Stimulated activated memory B cell treated with anti-CD40 and anti-IgM and Interleukin-4, amounts not matched to agents 10 μg/mL and 1 μg/mL and 100 μg/mL, for 72 hours (primary cell): ENCODE data around the gene GBGT1.
"Not testable (repeated sequence)": the region's sequence is repeated elsewhere in the genome, so short reads cannot be mapped to it uniquely, and the experiment has no call there.

Source experiments
- ATAC-seq: fragments of 150-1000 bp; cut with Tn5 transposase; 2 replicates; pipeline ENCODE4 v1.10.0; 2021
- H3K27ac Mint-ChIP-seq: one replicate; pipeline ENCODE4 v1.8.0; 2022; ENCODE audit warnings: mild to moderate bottlenecking, mixed read lengths
- H3K27me3 Mint-ChIP-seq: one replicate; pipeline ENCODE4 v1.8.0; 2022; ENCODE audit warnings: mixed read lengths
- H3K36me3 Mint-ChIP-seq: one replicate; pipeline ENCODE4 v1.8.0; 2022; ENCODE audit warnings: mixed read lengths
- H3K4me1 Mint-ChIP-seq: one replicate; pipeline ENCODE4 v1.8.0; 2022; ENCODE audit warnings: mixed read lengths
- H3K4me3 Mint-ChIP-seq: one replicate; pipeline ENCODE4 v1.8.0; 2022; ENCODE audit warnings: mild to moderate bottlenecking, moderate library complexity, mixed read lengths
- H3K9me3 Mint-ChIP-seq: one replicate; pipeline ENCODE4 v1.8.0; 2022; ENCODE audit warnings: mixed read lengths

GBGT1 gene

DNA sequence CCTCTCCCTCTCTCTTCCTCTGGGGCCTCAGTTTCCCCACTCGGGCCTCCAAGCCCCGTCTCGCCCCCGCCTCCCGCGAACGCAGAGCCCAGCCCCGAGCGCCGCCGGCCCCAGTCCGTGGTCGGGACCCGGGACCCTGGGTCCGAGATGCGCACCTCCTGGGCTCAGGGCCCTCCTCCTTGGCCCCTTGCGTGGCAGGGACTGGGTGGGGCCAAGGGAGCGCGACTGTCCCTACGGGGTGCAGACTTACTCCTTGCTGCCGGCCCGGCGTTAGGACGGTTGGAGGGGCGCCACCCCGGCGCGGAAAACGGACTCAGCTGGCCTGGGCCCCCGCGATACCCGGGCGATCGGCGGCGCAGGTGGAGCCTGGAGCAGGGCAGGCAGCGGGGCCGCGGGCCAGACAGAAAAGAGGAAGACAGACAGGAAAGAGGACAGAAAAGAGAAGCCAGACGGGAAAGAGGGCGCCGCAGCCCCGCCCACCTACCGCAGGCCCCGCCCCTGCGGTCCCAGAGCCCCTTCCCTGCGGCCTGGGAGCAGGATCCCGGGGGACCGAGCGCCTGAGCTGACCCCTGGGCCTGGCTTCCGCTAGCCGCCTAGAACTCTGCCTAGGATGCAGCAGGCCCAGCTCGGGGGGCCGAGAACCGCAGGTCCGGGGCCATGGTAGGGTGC is at the start of gene GBGT1:
Gene GBGT1, minus strand, starts transcription at position 411 of the 669 bp plus-strand sequence. CDS start 1,502 bp downstream, outside the sequence.
- no peaks in the 10 kb centered on the region for H3K9me3 Mint-ChIP-seq
- peak within 1 kb of the TSS; percentile 91 for H3K27ac Mint-ChIP-seq
- peaks cover 14% of the 10 kb centered on the region for H3K36me3 Mint-ChIP-seq
- peak within 1 kb of the TSS; percentile 92 for H3K4me3 Mint-ChIP-seq
- peak; percentile 82 for ATAC-seq
- H3K27me3 Mint-ChIP-seq = peaks cover 22% of the 10 kb centered on the region
- peaks cover 42% of the 10 kb centered on the region for H3K4me1 Mint-ChIP-seq

GRCh38 chr9:133210609-133211008 is 46.9 kb upstream of the GBGT1 start:
- no peak for ATAC-seq
- Mint-ChIP-seq H3K4me3 (no peak overlapping the region), H3K27me3 (peaks cover 73% of the 10 kb centered on the region), H3K36me3 (no peaks in the 10 kb centered on the region), H3K4me1 (no peaks in the 10 kb centered on the region), H3K9me3 (peaks cover 14% of the 10 kb centered on the region), H3K27ac (no peak overlapping the region)

- H3K36me3 Mint-ChIP-seq = no peaks in the 10 kb centered on the region
- H3K4me1 Mint-ChIP-seq = no peaks in the 10 kb centered on the region
- peaks cover 11% of the 10 kb centered on the region for H3K9me3 Mint-ChIP-seq
- H3K27ac Mint-ChIP-seq = no peak overlapping the region
- ATAC-seq = no peak
- H3K4me3 Mint-ChIP-seq = no peak overlapping the region
- peaks cover 74% of the 10 kb centered on the region for H3K27me3 Mint-ChIP-seq
These were observed 46.5 kb upstream of the GBGT1 start for GRCh38 chr9:133210202-133210532.

DNA sequence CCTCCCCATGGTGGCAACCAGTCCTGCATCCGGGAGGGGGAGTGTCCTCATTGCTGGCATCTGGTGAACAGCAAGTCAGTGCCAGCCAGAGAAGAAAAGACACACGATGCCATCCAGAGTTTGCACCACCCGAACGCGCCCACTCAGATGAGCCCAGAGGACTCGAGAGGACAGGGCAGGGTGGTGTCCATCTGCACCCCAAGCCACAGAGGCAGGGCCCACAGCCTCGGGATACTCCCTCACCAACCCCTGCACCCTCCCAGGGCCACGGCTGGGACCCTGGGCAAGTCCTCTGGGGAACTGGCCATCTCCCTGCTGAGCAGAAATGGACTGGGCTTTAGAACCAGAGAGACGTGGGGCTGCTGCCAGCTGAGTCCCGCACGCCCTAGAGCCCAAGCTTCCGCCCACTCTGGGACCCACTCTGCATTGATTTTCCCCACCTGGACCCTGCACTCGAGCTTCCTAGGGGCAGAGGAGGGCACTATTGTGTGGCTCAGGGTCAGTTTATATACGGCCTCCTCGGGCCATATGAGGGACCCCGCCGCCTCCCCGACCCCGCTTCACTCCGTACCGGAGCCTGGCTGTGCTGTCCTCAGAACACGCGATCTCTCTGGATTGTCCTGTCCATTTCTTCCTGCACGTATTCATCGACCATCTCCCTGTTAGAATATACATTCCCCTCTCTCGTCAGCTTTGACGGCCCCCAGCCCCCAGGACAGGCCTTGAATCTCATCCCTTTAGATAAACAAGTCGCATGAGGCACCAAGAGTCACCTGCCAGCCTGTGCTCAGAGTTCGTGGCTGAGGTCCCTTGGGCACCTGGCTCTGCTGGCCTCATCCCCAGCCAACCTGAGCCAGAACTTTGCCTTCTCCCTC is 45.9 kb upstream of the GBGT1 start:
- not testable (repeated sequence) for H3K9me3 Mint-ChIP-seq, H3K27ac Mint-ChIP-seq

GRCh38 chr9:133208880-133209300 is 45.2 kb upstream of the GBGT1 start, which contains the start of gene OBP2B:
TSS of gene OBP2B (minus strand) at chr9:133209250. CDS start at chr9:133209199, 51 bp downstream.
- H3K36me3 Mint-ChIP-seq, H3K4me3 Mint-ChIP-seq, H3K9me3 Mint-ChIP-seq, H3K4me1 Mint-ChIP-seq, ATAC-seq, H3K27ac Mint-ChIP-seq: not testable (repeated sequence)
- peaks cover 74% of the 10 kb centered on the region for H3K27me3 Mint-ChIP-seq

More for the DNA sequence above, 45.9 kb upstream of the GBGT1 start:
- H3K36me3 Mint-ChIP-seq, ATAC-seq, H3K4me1 Mint-ChIP-seq, H3K4me3 Mint-ChIP-seq: not testable (repeated sequence)
- peaks cover 74% of the 10 kb centered on the region for H3K27me3 Mint-ChIP-seq

DNA sequence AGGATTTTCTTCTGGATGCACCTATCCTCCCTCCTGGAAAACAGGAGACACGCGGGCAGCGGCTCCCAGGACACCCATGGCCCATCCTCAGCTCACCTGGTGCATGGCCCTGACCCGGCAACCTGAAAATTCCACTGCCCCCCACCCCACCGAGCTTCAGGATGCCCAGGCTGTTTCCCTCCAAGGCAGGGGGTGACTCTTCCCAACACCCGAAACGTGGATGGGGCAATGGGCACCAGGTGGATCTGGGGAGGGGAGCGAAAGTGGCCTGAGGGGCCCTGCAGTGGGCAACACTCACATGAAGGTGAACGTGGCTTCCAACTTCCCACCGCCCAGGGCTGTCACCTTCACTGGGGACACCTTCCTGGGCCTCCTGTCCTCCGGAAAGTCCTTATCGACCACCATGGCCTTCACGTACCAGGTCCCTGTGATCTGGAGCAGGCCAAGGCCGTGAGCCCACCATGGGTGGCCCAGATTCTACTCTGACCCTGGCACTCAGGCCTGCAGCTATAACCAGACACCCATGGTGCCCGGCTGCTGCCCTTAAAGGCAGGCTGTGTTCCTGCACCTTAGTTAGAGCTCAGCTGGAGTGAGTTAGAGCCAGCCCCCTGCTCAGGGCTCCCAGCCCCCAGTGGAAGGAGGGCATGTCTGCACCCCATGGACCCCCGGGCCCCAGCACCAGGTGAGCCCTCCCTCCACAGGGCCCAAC is 44.6 kb upstream of the GBGT1 start:
- ATAC-seq, H3K27ac Mint-ChIP-seq, H3K9me3 Mint-ChIP-seq, H3K4me1 Mint-ChIP-seq, H3K36me3 Mint-ChIP-seq, H3K4me3 Mint-ChIP-seq: not testable (repeated sequence)
- H3K27me3 Mint-ChIP-seq = peaks cover 74% of the 10 kb centered on the region

DNA sequence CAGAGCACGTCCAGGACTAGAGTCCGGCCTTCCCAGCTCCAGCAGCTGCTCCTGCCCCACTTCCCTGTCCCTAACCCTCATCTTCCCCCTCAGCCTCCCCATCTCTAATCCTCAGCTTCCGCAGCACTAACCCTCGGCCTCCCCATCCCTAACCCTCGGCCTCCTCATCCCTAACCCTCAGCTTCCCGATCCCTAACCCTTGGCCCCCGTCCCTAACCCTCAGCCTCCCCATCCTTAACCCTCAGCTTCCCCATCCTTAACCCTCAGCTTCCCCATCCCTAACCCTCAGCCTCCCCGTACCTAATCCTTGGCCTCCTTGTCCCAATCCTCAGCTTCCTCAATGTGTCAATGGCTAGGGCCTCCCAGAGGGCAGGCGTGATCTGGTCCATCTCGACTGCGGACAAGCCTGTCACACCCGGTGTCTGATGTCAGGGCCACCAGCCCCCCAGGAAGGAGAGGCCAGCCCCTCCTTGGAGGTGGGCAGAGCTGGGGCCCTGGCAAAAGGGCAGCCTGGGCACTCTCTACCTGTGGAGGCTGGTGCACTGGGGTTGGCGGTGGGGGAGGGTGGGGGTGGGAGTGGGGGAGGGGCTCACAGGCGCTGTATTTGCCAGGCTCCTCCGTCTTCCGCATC is 43.9 kb upstream of the GBGT1 start:
- Mint-ChIP-seq H3K27me3 (peaks cover 69% of the 10 kb centered on the region), H3K27ac (no peak overlapping the region), H3K4me1 (no peaks in the 10 kb centered on the region), H3K9me3 (peaks cover 2% of the 10 kb centered on the region), H3K4me3 (no peak overlapping the region), H3K36me3 (no peaks in the 10 kb centered on the region)
- no peak for ATAC-seq

DNA sequence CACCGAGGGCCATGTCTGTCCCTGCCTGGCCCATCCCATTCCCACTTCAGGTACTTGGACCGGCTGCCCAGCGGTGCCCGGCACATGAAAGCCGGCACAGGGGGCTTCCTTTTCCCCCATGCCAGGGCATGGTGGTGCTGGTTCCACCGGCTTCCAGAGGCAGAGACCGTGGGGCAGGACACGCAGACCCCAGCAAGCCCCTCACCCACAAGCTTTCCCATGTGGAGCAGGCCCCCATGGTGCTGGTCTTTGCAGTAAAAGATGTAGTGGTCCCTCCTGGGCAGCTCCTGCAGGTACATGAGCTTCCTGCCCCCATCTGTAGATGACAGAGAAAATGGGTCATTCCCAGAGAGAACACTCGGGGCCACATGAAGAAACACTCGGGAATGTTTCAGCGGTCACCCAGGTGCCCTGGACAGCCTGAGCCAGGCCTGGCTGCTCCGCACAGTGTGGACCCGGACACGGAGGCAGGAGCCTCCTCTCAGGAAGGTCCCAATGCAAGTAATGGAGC is 43.4 kb upstream of the GBGT1 start:
- no peaks in the 10 kb centered on the region for H3K4me1 Mint-ChIP-seq
- H3K36me3 Mint-ChIP-seq = no peaks in the 10 kb centered on the region
- H3K27me3 Mint-ChIP-seq = peaks cover 69% of the 10 kb centered on the region
- peaks cover 2% of the 10 kb centered on the region for H3K9me3 Mint-ChIP-seq
- H3K27ac Mint-ChIP-seq = no peak overlapping the region
- no peak overlapping the region for H3K4me3 Mint-ChIP-seq
- no peak for ATAC-seq

- no peaks in the 10 kb centered on the region for H3K4me1 Mint-ChIP-seq
- H3K27me3 Mint-ChIP-seq = peaks cover 69% of the 10 kb centered on the region
- H3K4me3 Mint-ChIP-seq = no peak overlapping the region
- no peaks in the 10 kb centered on the region for H3K9me3 Mint-ChIP-seq
- no peak for ATAC-seq
- no peak overlapping the region for H3K27ac Mint-ChIP-seq
- H3K36me3 Mint-ChIP-seq = no peaks in the 10 kb centered on the region
These were observed 42.5 kb upstream of the GBGT1 start for GRCh38 chr9:133205996-133206931.

GRCh38 chr9:133205481-133205887 is 41.8 kb upstream of the GBGT1 start:
- not testable (repeated sequence) for H3K27ac Mint-ChIP-seq, ATAC-seq, H3K9me3 Mint-ChIP-seq, H3K4me3 Mint-ChIP-seq, H3K36me3 Mint-ChIP-seq, H3K4me1 Mint-ChIP-seq
- H3K27me3 Mint-ChIP-seq = peaks cover 63% of the 10 kb centered on the region

- Mint-ChIP-seq H3K27me3 (peaks cover 63% of the 10 kb centered on the region), H3K9me3 (peaks cover 2% of the 10 kb centered on the region), H3K27ac (no peak overlapping the region), H3K4me1 (peaks cover 3% of the 10 kb centered on the region), H3K36me3 (no peaks in the 10 kb centered on the region), H3K4me3 (no peak overlapping the region)
- ATAC-seq = no peak
These were observed 41.3 kb upstream of the GBGT1 start for GRCh38 chr9:133204993-133205336.

DNA sequence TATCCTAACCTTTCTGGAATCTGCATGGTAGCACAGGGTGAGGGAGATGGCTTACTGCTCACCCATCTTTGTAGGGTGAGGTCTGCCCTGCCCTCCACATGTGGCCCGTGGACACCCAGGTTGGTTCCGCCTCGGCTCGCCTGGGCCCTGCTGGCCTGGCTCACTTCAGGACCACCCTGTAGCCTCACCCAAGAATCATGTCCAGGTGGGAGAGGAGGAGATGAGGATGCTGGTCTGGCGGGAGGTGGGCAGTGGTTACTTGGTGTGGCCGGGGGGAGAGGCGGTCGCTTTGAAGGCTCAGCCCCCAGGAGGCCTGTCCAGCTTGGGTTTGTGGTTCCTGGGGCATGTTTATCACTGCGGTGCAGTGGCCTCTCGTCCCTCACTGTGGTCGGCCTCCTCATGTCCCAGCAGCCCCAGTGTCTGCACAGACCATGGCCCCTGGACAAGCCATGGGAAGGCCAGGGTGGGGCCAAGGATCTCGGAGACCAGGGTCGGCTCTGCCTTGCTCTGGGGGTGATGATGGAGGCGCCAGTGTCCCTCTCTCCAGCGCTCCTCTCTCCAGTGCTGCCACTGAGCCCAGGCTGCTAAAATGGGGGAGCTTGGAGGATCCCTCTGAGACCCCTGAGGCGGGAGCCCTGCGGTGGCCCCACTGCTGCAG is 40.8 kb upstream of the GBGT1 start:
- Mint-ChIP-seq H3K4me1 (peaks cover 6% of the 10 kb centered on the region), H3K4me3 (no peak overlapping the region), H3K36me3 (no peaks in the 10 kb centered on the region), H3K9me3 (peaks cover 3% of the 10 kb centered on the region), H3K27me3 (peaks cover 63% of the 10 kb centered on the region), H3K27ac (no peak overlapping the region)
- no peak for ATAC-seq

DNA sequence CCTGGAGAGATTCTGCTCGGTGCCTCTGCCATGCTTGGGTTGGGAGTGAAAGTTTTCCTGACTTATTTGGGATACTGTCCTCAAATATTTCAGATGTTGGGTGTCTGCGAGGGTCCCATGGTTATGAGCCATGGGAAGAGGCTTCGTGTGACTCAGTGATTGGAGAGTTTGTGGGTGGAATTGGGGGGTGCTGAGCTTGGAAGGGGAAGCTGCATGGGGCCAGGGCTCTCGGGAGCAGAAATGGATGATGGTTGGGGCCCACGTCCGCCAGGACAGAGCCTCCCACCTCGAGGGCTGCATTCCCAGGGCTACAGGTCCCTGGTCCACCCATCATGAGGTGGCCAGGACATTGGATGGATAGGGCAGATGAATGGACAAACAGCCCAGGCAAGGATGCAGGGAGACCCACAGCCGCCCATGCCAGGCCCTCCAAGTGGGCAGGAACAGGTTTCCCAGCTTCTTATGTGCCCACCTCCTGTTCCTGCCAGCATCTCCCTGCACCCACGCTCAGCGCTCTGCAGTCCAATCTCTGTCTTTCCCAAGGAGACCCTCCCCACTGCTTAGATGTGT is 39.9 kb upstream of the GBGT1 start:
- peaks cover 6% of the 10 kb centered on the region for H3K4me1 Mint-ChIP-seq
- no peak for ATAC-seq
- no peak overlapping the region for H3K27ac Mint-ChIP-seq
- H3K4me3 Mint-ChIP-seq = no peak overlapping the region
- no peaks in the 10 kb centered on the region for H3K36me3 Mint-ChIP-seq
- H3K27me3 Mint-ChIP-seq = peaks cover 68% of the 10 kb centered on the region
- H3K9me3 Mint-ChIP-seq = peaks cover 3% of the 10 kb centered on the region
